Astrocyte of the hippocampus (primary cell): ENCODE measurements around the gene NOS1AP.
"Not testable (repeated sequence)": the region's sequence is repeated elsewhere in the genome, so short reads cannot be mapped to it uniquely, and the experiment has no call there.

Source experiments
- DNase-seq: peaks from one replicate; pipeline ENCODE4 v3.0.0; 2011; ENCODE audit warnings: low read depth, low spot score

Gene NOS1AP

DNA sequence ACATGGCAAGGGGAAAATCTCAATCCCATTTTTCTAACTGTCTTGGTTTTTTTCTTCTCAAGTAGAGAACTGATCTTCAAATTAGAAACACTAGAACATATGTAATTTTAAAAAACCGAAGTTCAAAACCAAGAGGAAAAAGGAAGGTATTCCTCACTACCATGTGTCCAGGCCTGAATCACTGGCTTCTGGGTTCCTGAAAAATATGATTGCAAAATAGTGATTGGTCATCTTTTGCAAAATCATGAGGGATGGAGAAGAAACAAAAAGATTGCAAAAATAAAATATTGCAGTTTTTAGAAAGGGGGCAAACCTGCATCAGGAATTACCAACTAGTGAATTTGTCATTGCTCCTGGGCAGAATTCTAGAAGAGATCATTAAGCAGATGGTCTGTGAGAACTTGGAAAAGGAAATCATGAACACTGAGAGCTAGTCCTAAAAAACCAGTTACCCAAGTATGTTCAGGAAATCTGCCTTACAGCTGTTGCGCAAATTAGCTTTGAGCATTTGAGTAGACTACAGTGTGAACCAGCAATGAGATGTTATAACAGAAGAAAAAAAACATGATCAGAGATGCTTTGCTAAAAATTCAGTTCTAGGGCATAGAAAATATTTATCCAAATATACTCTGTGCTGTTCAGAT is 257.8 kb downstream of the NOS1AP start:
- no peak for DNase-seq

DNA sequence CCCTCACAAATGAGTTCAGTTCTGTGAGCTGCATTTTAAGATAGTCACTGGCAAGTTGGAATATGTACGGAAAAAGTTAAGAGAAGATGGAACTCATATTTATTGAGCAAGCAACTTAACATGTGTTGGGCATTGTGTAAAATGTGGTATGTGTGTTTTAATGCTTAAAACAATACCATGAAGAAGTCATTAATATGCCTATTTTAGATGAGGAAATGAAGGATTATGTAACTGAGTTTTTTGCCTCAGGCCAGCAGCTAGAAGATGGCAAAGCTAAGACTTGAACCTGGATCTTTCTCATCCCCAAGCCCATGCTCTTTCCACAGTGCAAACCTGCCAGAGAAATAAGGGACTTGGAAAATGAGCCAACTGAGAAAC is 258.3 kb downstream of the NOS1AP start:
- no peak for DNase-seq

DNA sequence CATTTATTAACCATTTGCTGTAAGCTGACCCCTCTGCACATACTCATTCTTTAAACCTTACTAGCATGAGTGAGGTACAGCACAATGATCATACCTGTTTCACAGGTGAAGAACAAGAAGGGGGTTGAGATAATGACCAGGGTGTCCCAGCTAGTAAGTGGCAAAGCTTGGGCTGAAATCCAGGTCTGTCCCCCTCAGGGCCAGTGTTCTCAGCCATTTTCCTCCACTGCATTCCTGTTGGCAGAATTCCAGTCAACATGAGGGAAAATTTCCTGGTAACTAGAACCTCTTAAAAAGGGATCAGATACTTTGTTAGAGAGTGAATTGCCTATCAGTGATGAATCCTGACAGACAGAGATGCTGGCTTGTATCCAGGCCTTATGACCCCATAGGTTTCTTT is 259.0 kb downstream of the NOS1AP start:
- no peak for DNase-seq

DNA sequence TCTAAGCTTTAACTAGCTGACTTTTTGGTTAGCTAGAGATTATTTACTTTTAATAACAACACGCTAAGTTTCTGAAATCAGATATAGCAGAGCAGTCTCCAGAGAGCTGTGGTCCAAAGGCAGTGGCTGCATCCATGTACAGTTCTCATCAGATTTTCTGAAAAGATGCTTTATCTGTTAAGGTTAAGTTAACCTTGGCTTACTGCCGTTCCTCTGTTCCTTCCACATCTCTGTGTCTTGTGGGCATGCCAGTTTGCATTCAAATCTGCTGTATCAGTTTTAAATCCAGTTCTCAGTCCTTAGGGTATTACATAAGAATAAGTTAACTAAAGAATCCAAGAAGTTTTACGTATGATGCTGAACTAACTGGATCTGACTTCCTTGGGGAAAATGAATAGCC is 260.3 kb downstream of the NOS1AP start:
- DNase-seq: no peak

DNA sequence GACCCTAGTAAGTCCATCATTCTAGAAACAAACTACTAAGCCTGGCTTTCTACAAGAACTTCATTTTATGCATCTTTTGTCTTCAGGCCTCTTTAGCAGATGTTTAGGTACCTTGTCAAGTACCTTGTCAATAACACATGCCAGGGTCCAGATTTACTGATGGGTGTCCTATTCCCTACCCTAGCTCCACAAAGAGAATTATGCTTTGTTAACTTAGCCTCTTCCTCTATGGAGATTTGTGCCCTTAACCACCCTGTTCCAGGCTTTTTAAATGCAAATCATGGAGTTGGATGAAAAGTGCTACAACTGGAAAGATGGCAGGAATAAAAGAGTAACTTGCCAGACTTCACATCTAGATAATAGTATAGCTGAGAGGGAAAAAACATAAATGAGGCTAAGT is 264.5 kb downstream of the NOS1AP start:
- DNase-seq: no peak

DNA sequence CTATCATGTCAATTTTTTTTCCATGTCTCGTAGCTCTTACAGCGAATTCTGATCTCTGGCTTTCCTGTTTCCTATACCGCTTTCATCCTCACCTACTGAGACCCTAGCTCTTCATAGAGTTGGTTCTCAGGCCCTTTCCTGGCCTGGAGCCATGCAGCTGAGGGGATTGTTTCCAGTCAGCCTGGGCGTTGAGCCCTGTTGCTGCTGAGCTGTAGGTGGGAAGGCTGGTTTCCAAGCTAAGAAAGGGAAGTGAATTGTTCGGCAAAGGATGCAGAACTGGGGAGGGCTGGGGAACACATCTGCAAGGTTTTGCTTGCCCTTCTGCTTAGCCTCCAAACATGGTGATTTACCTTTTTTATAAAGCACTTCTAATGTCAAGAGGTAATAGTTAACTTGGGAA is 265.6 kb downstream of the NOS1AP start:
- peak; percentile 80 for DNase-seq

DNA sequence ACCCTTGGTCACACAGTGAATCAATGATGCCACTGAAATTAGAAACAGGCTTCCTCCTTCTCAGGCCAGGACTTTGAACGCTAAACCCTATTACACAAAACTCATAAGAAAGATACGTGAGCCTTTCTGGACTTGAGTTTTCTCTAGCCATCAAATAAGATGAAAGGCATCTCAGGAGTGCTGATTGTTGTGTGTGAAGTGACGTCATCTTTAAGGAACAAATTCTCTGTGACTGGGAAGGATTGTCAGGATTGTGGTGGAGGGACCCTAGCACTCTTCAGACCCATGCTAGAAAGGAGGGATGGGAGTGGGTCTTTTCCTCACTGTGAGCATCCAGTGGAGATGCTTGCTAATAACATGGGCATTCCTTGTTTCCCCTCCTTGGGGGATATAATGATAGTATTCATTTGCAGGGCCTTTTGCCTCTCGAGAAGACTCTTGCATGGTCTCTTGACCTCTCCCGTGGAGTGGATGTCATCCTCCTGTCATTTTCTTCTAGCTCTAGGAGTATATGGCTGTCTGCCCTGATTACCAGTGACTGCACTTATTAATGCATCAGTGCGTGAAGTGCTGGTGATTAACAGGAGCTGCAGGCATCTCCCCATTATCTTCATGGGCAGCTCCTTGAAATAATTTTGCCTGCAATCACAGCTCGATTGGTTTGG is 267.3 kb downstream of the NOS1AP start:
- no peak for DNase-seq

DNA sequence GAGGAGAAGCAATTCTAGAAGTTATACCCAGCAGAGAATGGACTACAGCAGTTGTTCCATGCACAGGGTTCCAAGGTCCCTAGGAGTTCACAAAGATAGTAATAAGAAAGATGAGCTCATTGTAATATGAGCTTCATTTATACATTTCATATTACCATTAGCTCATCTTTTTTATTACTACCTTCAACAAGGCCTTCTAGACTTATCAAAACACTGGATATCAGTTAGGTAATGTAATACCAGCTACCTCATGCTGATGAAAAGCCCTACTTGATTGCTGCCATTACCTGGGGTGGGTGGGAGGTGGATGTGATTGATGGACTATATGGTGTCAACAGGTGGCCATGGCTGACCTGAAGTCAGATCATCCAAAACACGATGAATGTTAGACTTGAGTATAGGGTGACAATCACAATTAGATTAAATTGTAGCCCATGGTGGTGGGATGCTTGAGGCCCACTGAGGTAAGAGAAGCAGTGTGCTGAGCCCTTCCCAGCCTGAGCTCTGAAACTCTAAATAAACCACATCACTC is 273.0 kb downstream of the NOS1AP start:
- DNase-seq: no peak

DNA sequence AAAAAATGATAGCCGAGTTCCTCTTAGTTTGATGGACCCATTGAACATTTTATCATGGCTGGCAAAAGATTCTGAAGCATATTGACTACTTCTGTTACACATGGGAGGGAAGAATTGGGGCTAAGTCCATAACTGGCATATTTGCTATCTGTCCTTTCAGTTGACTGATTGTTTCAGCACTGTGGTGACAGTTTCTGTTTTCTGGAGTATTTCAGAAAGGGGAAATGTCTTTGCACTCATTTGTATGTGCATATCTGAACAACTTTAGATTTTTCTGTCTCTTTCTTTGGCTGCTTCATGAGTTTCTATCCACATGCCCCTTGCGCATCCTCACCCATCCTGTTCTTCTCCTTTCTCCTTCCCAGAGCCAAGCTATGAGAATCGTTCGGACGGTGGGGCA is 274.0 kb downstream of the NOS1AP start:
- DNase-seq: no peak

DNA sequence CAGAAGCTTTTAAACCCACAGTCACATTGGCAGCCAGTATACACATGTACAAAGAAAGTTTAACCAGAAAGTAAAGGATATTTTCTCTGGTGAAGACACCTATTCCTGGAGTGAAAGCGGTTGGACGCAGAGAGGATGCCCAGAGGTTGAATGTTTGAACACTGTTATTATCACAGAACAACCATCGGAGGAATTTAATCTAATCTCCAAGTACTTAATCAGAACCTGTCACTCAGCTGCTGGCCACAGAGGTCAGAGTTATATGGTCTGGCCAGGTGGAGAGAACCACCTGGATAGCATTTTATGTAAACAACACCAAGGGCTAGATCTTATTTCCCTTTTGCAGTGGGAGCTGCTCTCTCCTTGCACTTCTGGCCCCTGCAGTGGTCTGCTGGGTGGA is 277.8 kb downstream of the NOS1AP start:
- DNase-seq: no peak

DNA sequence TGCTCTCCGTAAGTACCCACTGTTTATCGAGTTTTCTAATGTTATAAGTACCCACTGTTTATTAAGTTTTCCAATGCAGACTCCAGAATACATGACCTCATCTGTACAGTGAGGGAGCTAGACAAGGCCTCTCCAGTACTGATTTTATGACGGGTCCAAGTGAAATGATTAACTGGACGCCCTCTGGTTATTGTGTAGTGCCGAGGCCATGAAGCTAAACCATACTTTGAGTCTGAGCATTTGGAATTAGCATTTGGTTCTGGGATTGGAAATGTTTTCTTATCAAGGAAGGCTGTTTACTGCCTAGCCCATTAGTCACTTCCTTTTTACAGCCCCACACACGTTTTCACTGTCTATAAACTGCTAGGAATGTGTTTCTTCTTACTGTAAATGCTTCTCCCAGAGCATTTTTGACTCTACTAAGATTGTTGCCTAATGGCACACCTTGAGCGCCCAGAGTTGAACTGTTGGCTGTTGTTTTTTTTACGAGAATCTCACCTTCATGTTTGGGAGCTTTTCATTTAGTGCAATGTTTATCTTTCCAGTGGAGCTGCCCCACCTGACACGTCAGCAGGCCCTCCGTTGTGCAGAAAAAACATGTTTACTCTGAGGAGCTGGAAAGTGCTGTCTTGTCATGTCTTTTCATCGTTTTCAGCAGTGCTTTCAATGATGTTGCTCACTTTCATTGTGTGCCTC is 280.3 kb downstream of the NOS1AP start:
- peak; percentile 79 for DNase-seq

DNA sequence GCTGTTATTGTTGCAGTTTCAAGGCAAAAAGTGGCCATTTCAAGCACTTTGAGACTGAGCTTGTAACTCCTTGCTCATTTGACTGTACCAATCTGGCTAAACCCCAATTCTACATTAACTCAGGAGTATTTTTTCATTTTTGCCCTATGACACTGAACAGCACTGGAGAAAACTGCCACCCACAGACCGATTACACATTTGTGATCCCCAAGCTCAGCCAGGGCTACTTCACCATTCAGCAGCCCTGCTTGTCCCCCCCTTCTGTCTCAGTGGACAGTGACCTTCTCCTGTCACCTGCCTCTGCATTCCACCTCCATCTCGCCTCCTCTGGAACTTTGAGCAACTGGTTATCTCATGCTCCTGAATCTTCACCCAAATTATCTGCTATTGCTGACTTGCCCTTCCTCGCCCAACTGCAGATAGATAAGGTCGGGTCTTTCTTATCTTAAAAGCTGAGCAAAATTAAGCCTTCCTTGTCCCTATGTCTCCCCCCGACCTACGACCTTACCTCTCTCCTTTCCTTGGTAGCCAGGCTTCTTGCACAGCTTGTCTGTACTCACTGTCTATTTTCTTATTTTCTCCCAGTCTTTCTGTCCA is 281.9 kb downstream of the NOS1AP start:
- DNase-seq: no peak

DNA sequence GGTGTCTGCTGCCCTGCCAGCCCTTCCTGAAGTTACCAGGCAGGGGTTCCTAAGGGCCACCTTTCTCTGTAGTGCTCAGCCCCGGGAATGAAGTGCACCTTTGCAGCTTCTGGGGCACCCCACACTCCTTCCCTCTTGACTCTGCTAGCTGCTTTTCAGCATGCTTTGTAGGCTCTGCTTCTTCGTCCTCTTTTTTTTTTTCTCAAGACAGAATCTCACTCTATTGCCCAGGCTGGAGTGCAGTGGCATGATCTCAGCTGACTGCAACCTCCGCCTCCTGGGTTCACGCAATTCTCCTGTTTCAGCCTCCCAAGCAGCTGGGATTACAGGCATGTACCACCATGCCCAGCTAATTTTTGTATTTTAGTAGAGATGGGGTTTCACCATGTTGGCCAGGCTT is 282.4 kb downstream of the NOS1AP start:
- DNase-seq: not testable (repeated sequence)

DNA sequence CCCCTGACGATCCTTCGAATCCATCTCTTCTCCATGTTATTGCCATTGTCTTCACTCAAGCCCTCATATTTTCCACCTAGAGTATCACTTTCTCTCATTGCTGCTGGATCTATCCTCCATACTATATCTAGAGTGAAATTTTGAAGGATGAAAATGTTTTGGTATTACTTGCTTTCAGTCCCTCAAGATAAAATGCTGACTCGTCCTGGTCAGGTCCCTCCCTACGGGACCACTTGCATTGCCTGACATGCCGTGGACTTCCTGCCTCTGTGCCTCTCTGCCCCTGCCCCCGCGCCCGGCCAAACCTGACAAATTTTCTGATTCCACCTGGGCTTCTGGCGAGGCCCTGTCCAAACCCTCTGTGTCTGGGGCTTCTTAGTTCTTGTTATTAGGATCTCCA is 283.6 kb downstream of the NOS1AP start:
- DNase-seq: no peak

DNA sequence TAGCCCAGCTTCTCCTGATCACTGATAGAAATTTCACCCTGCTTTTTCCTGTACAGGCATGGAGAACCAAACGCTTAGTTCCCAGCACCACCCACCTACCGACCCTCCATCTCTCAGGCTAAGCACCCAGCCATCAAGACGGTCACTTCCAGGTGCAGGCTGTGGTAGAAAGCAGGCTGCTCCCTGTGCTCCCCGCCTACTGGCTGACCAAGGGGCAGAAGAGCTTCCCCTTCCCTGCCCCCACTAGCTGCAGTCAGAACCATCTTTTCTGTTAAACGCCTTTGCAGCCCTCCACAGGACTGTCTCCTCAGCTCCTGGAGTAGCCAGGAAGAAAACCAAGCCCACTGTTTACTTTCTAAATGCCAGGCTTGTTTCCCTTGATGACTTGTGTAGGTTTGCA is 284.2 kb downstream of the NOS1AP start:
- no peak for DNase-seq

DNA sequence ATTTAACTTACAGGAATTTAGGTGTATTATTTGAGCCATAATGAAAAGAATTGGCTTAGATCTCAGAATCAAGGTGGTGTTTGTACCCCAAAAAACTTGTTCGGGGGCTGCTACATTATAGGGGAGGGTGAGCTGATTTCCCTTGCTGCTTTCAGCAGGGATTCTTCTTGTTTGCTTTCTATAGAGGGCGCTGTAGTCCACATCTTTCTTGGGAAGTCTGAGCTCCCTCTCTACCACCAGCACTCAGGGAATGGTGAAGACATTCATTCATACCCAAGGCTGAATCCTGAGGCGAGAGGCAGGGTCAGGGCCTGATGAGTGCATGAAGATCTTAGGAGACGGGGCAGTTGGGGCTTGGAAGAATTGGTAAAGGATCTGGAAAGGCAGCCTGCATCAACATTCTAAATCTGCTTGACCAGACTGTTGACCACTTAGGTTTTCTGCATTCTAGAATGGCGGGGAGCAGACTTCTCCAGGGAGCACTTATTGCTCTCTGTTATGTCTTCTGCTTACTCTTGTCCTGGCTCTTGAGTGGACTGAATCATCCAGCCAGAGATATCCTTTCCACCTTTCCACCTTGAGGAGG is 288.3 kb downstream of the NOS1AP start:
- DNase-seq: peak; percentile 28

DNA sequence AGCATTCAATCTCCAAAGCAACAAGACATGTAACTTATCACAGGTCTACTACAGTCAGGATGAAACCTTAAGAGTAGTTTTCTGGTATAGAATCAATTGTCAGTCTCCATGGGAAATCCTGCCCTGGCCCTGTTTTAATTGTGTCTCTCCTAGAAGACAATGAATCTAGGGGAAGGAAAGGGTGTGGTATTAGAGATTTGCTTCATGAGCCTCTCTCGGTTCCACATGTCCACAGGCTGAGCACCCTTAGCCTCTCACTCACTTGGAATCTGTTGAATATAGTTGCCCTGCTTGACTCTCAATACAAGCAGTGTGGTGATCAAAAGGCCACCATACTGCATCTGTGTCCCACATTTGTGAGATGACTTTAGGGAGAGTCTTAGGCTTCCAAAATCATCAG is 289.4 kb downstream of the NOS1AP start:
- no peak for DNase-seq

DNA sequence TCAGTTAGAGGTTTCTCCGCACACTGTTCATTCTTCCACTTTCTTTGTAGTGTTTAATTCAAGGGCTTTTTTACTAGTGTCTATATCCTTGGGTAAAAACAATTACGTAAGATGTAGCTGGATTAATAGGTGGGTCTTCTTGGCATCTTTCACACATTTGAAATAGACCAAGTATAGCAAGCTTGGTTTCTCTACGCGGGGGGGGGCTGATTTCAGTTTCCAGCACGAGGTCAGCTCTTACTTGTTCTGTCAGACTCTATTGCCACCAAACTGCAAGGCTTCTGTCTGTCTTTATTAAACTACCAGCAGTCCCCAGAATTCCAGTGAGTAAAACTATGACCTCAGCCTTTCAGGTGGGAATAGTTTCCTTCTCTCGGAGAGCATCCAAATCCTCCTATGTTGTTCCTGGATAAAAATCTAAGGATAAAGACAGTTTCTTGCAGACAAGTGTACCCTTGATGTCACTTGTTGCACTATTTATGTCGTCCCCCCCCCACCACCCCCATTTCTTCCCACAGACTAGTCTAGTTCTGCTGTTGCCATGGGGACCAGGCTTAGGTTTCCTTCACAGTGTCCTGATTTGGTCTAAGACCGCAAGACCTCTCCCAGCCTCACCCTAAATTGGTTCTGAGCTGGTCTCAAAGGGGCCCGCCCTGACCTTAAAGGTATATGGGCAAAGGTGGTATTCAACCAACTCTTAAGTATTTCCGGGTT is 290.2 kb downstream of the NOS1AP start:
- DNase-seq: no peak

DNA sequence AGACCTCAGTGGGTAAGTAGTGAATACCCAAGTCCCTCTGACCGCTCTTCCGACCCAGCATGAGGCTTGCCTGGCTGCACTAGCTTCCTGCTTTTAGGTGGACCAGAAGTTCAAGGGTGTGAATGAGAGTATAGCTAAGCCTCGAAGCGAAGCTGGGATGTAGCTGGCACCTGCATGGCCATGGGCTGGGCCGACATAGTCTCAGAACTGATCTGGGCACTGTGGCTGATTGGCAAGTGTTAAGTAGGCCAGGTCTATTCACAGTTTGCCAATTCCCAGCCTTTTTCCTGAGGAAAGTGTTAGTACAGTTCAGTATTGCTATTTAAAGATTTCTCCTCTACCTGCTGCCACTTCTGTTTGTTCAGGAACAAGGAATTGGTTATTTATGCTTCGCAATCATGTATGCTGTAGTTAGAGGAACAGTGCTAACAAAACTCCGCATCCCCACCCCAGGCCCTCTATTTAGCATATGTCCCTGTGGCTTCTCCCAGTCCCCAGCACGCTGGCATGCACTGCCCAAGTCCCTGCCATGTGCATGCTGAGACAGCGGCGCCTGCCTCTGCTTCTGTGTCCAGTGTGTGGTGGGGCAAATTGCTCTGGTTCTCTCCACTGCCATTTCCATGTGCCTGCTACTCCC is 290.9 kb downstream of the NOS1AP start:
- no peak for DNase-seq

DNA sequence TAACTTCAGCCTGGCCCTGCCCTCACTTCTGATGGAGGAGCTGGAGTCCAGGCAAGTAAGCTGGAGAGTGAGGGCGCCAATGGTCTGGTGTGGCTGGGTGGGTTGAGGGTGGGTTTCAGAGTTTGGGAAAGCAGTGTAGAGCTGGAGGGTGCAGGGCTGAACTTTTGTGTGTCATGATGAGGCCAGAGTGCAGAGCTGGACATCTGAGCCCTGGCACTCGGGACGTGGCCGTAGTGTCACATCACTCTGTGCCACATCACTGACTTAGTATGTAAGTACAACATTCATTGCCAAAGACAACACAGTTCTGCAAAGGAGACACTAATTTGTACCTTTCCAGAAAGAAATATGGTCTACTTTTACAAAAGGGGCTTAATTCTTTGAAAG is 291.4 kb downstream of the NOS1AP start:
- DNase-seq: peak; percentile 29

DNA sequence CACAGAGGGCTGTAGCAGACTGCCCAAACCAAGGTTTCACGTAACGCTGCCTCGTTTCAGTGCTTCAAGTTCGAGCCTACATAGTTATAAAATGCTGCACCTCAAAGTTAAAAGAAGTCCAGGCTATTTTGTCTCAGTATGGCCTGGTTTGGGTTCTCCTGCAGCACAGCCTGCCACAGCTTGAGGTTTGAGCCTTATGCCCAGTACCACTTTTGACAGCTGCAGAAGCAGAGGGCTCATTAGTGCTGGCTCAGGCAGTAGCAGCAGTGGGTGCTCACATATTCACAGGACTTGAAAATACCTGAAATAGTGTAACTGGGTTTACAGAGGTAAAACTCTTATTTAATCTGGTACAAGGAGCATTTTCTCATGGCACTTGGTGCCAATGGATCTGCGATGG is 291.9 kb downstream of the NOS1AP start:
- DNase-seq: peak; percentile 26
